ACC112 (cell line): ENCODE measurements around the gene MAML3.

Experiments
- H2AFZ ChIP-seq: fragments of 200-600 bp; sonication (generic); one replicate; pipeline ENCODE4 v1.6.0; 2017; ENCODE audit warnings: antibody characterized with exemption, low read length; ENCODE audit not compliant: unreplicated experiment
- H3K27ac ChIP-seq: fragments of 200-600 bp; sonication (generic); 2 replicates; pipeline ENCODE4 v1.5.1; 2014; ENCODE audit warnings: low read depth, mild to moderate bottlenecking, antibody characterized with exemption, low read length, moderate library complexity
- H3K27me3 ChIP-seq: fragments of 200-600 bp; sonication (generic); 2 replicates; pipeline ENCODE4 v1.6.1; 2014; ENCODE audit warnings: mild to moderate bottlenecking, antibody characterized with exemption, low read length, moderate library complexity, mixed read lengths; ENCODE audit not compliant: insufficient read depth
- H3K36me3 ChIP-seq: fragments of 200-600 bp; sonication (generic); 2 replicates; pipeline ENCODE4 v1.6.1; 2016; ENCODE audit warnings: mild to moderate bottlenecking, antibody characterized with exemption, low read length, moderate library complexity, mixed read lengths; ENCODE audit not compliant: insufficient read depth
- H3K4me1 ChIP-seq: fragments of 200-600 bp; sonication (generic); one replicate; pipeline ENCODE4 v1.6.1; 2016; ENCODE audit warnings: low read length, mixed read lengths; ENCODE audit not compliant: insufficient read depth, unreplicated experiment, control insufficient read depth
- H3K4me3 ChIP-seq: fragments of 200-600 bp; sonication (generic); 2 replicates; pipeline ENCODE4 v1.5.1; 2014; ENCODE audit warnings: mild to moderate bottlenecking, low read depth, low read length
- H3K79me2 ChIP-seq: fragments of 200-600 bp; sonication (generic); one replicate; pipeline ENCODE4 v1.6.0; 2016; ENCODE audit warnings: low read length; ENCODE audit not compliant: control insufficient read depth, unreplicated experiment, insufficient read depth

The MAML3 gene

GRCh38 chr4:139802488-139802887 lies 351.5 kb downstream of the MAML3 start:
- Histone ChIP-seq H2AFZ (no peak overlapping the region), H3K4me1 (no peaks in the 10 kb centered on the region), H3K27me3 (no peaks in the 10 kb centered on the region), H3K4me3 (no peak overlapping the region), H3K79me2 (no peaks in the 10 kb centered on the region), H3K27ac (no peak overlapping the region), H3K36me3 (no peaks in the 10 kb centered on the region)

GRCh38 chr4:139801895-139802294 lies 352.1 kb downstream of the MAML3 start:
- H3K27me3 ChIP-seq: no peaks in the 10 kb centered on the region
- H3K4me1 ChIP-seq: no peaks in the 10 kb centered on the region
- H2AFZ ChIP-seq: no peak overlapping the region
- no peaks in the 10 kb centered on the region for H3K36me3 ChIP-seq
- no peaks in the 10 kb centered on the region for H3K79me2 ChIP-seq
- no peak overlapping the region for H3K4me3 ChIP-seq
- no peak overlapping the region for H3K27ac ChIP-seq

GRCh38 chr4:139800082-139800481 lies 353.9 kb downstream of the MAML3 start:
- Histone ChIP-seq H2AFZ (no peak overlapping the region), H3K27ac (no peak overlapping the region), H3K36me3 (no peaks in the 10 kb centered on the region), H3K79me2 (no peaks in the 10 kb centered on the region), H3K27me3 (no peaks in the 10 kb centered on the region), H3K4me1 (no peaks in the 10 kb centered on the region), H3K4me3 (no peak overlapping the region)

- Histone ChIP-seq H3K36me3 (no peaks in the 10 kb centered on the region), H2AFZ (no peak overlapping the region), H3K4me1 (no peaks in the 10 kb centered on the region), H3K27ac (no peak overlapping the region), H3K4me3 (no peak overlapping the region), H3K79me2 (no peaks in the 10 kb centered on the region), H3K27me3 (no peaks in the 10 kb centered on the region)
These were observed 354.4 kb downstream of the MAML3 start for GRCh38 chr4:139799615-139800014.

GRCh38 chr4:139798456-139798855 lies 355.5 kb downstream of the MAML3 start:
- no peak overlapping the region for H3K27ac ChIP-seq
- H2AFZ ChIP-seq: no peak overlapping the region
- no peaks in the 10 kb centered on the region for H3K79me2 ChIP-seq
- H3K4me3 ChIP-seq: no peak overlapping the region
- no peaks in the 10 kb centered on the region for H3K36me3 ChIP-seq
- H3K27me3 ChIP-seq: peaks cover 9% of the 10 kb centered on the region; the same call in 1 of the 2 replicates
- H3K4me1 ChIP-seq: no peaks in the 10 kb centered on the region

GRCh38 chr4:139797287-139797686 lies 356.7 kb downstream of the MAML3 start:
- Histone ChIP-seq H3K27me3 (peaks cover 11% of the 10 kb centered on the region; the same call in 1 of the 2 replicates), H3K27ac (no peak overlapping the region)

GRCh38 chr4:139795527-139796314 lies 358.3 kb downstream of the MAML3 start:
- no peaks in the 10 kb centered on the region for H3K4me1 ChIP-seq
- H3K27me3 ChIP-seq: peaks cover 11% of the 10 kb centered on the region; the same call in 1 of the 2 replicates
- H3K36me3 ChIP-seq: no peaks in the 10 kb centered on the region
- no peak overlapping the region for H3K27ac ChIP-seq
- no peaks in the 10 kb centered on the region for H3K79me2 ChIP-seq
- no peak overlapping the region for H2AFZ ChIP-seq
- no peak overlapping the region for H3K4me3 ChIP-seq

More at GRCh38 chr4:139797287-139797686, 356.7 kb downstream of the MAML3 start:
- Histone ChIP-seq H3K36me3 (no peaks in the 10 kb centered on the region), H3K79me2 (no peaks in the 10 kb centered on the region), H3K4me1 (no peaks in the 10 kb centered on the region), H2AFZ (no peak overlapping the region), H3K4me3 (no peak overlapping the region)

- H3K4me1 ChIP-seq: no peaks in the 10 kb centered on the region
- H2AFZ ChIP-seq: no peak overlapping the region
- no peaks in the 10 kb centered on the region for H3K79me2 ChIP-seq
- H3K27ac ChIP-seq: no peak overlapping the region
- H3K27me3 ChIP-seq: peaks cover 11% of the 10 kb centered on the region; the same call in 1 of the 2 replicates
- H3K36me3 ChIP-seq: no peaks in the 10 kb centered on the region
- no peak overlapping the region for H3K4me3 ChIP-seq
These were observed 359.6 kb downstream of the MAML3 start for GRCh38 chr4:139794158-139794954.

- Histone ChIP-seq H3K27ac (no peak overlapping the region), H3K4me3 (no peak overlapping the region), H3K27me3 (peaks cover 11% of the 10 kb centered on the region; the same call in 1 of the 2 replicates), H3K4me1 (no peaks in the 10 kb centered on the region), H2AFZ (no peak overlapping the region), H3K36me3 (no peaks in the 10 kb centered on the region), H3K79me2 (no peaks in the 10 kb centered on the region)
These were observed 362.3 kb downstream of the MAML3 start for GRCh38 chr4:139791681-139792080.

- Histone ChIP-seq H3K4me3 (no peak overlapping the region), H3K27ac (no peak overlapping the region), H3K27me3 (peaks cover 11% of the 10 kb centered on the region; the same call in 1 of the 2 replicates)
These were observed 363.7 kb downstream of the MAML3 start for GRCh38 chr4:139790291-139790690.

More at GRCh38 chr4:139790291-139790690, 363.7 kb downstream of the MAML3 start:
- no peaks in the 10 kb centered on the region for H3K4me1 ChIP-seq
- no peaks in the 10 kb centered on the region for H3K36me3 ChIP-seq
- no peaks in the 10 kb centered on the region for H3K79me2 ChIP-seq
- no peak overlapping the region for H2AFZ ChIP-seq
